OCI-LY3 (cell line): ENCODE measurements around the gene IP6K1.
"Not testable (repeated sequence)": the region's sequence is repeated elsewhere in the genome, so short reads cannot be mapped to it uniquely, and the experiment has no call there.

ENCODE experiments used
- EZH2phosphoT487 ChIP-seq: fragments of 200-600 bp; shearing (Covaris generic); IDR thresholded peaks from 2 replicates; pipeline ENCODE4 v1.6.1; 2018; ENCODE audit warnings: antibody characterized with exemption, mixed run types, low read depth
- TF ChIP-seq, protein P1 (sequence below): fragments of 200-600, 300-600 bp; sonication (generic); IDR thresholded peaks from 2 replicates; pipeline ENCODE4 v1.5.1; 2014; ENCODE audit warnings: antibody characterized with exemption, low read length, low read depth

DNA sequence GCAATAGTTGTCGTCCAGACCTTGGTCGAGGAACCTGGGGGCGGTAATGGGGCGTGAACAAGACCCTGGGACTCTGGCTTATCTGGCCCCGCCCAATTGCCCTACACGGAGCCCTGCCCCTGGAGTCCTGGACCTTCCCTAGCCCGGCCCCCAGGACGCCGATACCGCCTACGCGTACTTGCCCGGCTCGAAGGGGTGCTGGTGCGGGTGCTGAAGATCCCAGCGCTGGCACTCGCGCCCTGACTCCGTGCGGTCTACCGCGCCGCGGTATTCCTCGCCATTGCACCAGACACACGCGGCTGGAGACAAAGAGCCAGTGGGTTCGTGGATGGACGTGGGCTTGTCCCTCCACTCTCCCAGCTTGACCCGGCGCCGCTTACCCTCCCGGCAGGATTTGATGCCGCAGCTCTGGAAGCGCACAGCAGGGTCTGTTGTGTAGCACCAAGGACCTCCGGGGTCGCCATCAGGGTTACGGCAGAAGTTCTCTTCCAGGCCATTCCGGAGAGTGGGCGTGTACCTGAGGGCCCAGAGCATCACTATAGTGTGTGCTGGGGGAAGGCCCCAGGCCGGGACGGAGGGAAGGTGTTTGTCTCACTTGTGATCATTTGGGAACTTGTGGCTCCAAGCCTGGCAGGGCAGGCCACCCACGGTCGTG is 99.4 kb downstream of the IP6K1 start:
- TF ChIP-seq EZH2phosphoT487 = not testable (repeated sequence)
- TF ChIP-seq, protein P1, sequence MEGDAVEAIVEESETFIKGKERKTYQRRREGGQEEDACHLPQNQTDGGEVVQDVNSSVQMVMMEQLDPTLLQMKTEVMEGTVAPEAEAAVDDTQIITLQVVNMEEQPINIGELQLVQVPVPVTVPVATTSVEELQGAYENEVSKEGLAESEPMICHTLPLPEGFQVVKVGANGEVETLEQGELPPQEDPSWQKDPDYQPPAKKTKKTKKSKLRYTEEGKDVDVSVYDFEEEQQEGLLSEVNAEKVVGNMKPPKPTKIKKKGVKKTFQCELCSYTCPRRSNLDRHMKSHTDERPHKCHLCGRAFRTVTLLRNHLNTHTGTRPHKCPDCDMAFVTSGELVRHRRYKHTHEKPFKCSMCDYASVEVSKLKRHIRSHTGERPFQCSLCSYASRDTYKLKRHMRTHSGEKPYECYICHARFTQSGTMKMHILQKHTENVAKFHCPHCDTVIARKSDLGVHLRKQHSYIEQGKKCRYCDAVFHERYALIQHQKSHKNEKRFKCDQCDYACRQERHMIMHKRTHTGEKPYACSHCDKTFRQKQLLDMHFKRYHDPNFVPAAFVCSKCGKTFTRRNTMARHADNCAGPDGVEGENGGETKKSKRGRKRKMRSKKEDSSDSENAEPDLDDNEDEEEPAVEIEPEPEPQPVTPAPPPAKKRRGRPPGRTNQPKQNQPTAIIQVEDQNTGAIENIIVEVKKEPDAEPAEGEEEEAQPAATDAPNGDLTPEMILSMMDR = not testable (repeated sequence)
